A673 (cell line): ENCODE results near the gene RSPH3. TPM values are rescaled to one million over a fixed set of nuclear protein-coding genes. Genes with fewer than 3 reads are reported as not detected.
A peak's percentile ranks its signal among the peaks of the same experiment; 100 is the strongest.

Experiments
- BruUV-seq: library from RNA; stranded (reverse); fragments of 400-500 nt; replicated peaks from 2 replicates; lab custom pipeline; 2021; lab: Mats Ljungman, UMichigan
- CTCF ChIA-PET: fragments of 300-600 bp; sonication (Branson Sonifier 250); formaldehyde crosslinking; loops from one replicate; lab custom pipeline; 2022; ENCODE audit warnings: antibody characterized with exemption; lab: Charles Lee
- POLR2A ChIA-PET: fragments of 300-600 bp; sonication (Branson Sonifier 250); formaldehyde crosslinking; loops from one replicate; lab custom pipeline; 2022; ENCODE audit warnings: antibody characterized with exemption; ENCODE audit not compliant: low non-redundant PET; lab: Charles Lee
- DNase-seq: peaks from one replicate; pipeline ENCODE4 v3.0.0-alpha.2; 2015; ENCODE audit warnings: low spot score
- H3K27ac ChIP-seq: fragments of 200-600 bp; sonication (generic); 2 replicates; pipeline ENCODE4 v1.5.1; 2016; ENCODE audit warnings: mixed run types, low read depth, mild to moderate bottlenecking, mixed read lengths, antibody characterized with exemption, low read length; ENCODE audit not compliant: poor library complexity, severe bottlenecking
- H3K27me3 ChIP-seq: fragments of 200-600 bp; sonication (generic); replicated peaks from 2 replicates; pipeline ENCODE4 v1.6.1; 2017; ENCODE audit warnings: mixed run types, low read depth, mild to moderate bottlenecking, mixed read lengths, antibody characterized with exemption, low read length; ENCODE audit not compliant: insufficient read depth, poor library complexity
- H3K36me3 ChIP-seq: fragments of 200-600 bp; sonication (generic); 2 replicates; pipeline ENCODE4 v1.6.1; 2016; ENCODE audit warnings: mixed run types, mild to moderate bottlenecking, mixed read lengths, antibody characterized with exemption, low read length; ENCODE audit not compliant: insufficient read depth, poor library complexity, severe bottlenecking
- H3K4me1 ChIP-seq: fragments of 200-600 bp; sonication (generic); 2 replicates; pipeline ENCODE4 v1.6.1; 2017; ENCODE audit warnings: mixed run types, mild to moderate bottlenecking, mixed read lengths, antibody characterized with exemption, low read length; ENCODE audit not compliant: insufficient read depth, poor library complexity, severe bottlenecking
- H3K4me3 ChIP-seq: fragments of 200-600 bp; sonication (generic); 2 replicates; pipeline ENCODE4 v1.5.1; 2016; ENCODE audit warnings: low read depth, mixed run types, mild to moderate bottlenecking, mixed read lengths, low read length; ENCODE audit not compliant: poor library complexity, severe bottlenecking
- H3K9me3 ChIP-seq: fragments of 200-600 bp; sonication (generic); 2 replicates; pipeline ENCODE4 v1.6.1; 2016; ENCODE audit warnings: mixed run types, low read depth, mild to moderate bottlenecking, mixed read lengths, antibody characterized with exemption, low read length; ENCODE audit not compliant: poor library complexity, severe bottlenecking
- EZH2 ChIP-seq: fragments of 200-600 bp; sonication (generic); IDR thresholded peaks from 2 replicates; pipeline ENCODE4 v1.6.1; 2017; ENCODE audit warnings: borderline replicate concordance, low read depth, mild to moderate bottlenecking, mixed read lengths, antibody characterized with exemption, low read length; ENCODE audit not compliant: poor library complexity, severe bottlenecking
- intact Hi-C: fragments of 100-400 bp; cut with micrococcal nuclease; formaldehyde crosslinking; loops from one replicate; pipeline ENCODE4 v1.10.0; 2022; ENCODE audit not compliant: unreplicated experiment
- total RNA-seq: library from RNA; stranded (reverse); gene quantifications from 2 replicates; pipeline ENCODE4 v1.2.3, GENCODE V29; 2021
- TF ChIP-seq, protein P1 (sequence below): fragments of 300-800, 200-600 bp; sonication (generic); conservative IDR thresholded peaks from 2 replicates; pipeline ENCODE4 v1.5.1; 2017; ENCODE audit warnings: low read depth, mild to moderate bottlenecking, antibody characterized with exemption, low read length, moderate library complexity, mixed read lengths

RSPH3 gene
- total RNA-seq, 1 experiment from 2014 or later: 4.0 TPM

- POLR2A ChIA-PET: no interaction called here
- Histone ChIP-seq H3K27ac (no peak overlapping the region), H3K36me3 (no peaks in the 10 kb centered on the region), H3K9me3 (no peaks in the 10 kb centered on the region), H3K4me1 (peaks cover 21% of the 10 kb centered on the region), H3K27me3 (no peaks in the 10 kb centered on the region), H3K4me3 (no peak overlapping the region)
- CTCF ChIA-PET: no interaction called here
- no peak for DNase-seq
- no TSS peak for BruUV-seq
- no peak for TF ChIP-seq EZH2
- TF ChIP-seq, protein P1, sequence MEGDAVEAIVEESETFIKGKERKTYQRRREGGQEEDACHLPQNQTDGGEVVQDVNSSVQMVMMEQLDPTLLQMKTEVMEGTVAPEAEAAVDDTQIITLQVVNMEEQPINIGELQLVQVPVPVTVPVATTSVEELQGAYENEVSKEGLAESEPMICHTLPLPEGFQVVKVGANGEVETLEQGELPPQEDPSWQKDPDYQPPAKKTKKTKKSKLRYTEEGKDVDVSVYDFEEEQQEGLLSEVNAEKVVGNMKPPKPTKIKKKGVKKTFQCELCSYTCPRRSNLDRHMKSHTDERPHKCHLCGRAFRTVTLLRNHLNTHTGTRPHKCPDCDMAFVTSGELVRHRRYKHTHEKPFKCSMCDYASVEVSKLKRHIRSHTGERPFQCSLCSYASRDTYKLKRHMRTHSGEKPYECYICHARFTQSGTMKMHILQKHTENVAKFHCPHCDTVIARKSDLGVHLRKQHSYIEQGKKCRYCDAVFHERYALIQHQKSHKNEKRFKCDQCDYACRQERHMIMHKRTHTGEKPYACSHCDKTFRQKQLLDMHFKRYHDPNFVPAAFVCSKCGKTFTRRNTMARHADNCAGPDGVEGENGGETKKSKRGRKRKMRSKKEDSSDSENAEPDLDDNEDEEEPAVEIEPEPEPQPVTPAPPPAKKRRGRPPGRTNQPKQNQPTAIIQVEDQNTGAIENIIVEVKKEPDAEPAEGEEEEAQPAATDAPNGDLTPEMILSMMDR: no peak
- intact Hi-C loops: no loop called here
These were observed 4.6 kb upstream of the RSPH3 start for GRCh38 chr6:159004592-159004991.

GRCh38 chr6:159002432-159003155 lies 2.6 kb upstream of the RSPH3 start:
- intact Hi-C loops: no loop called here
- H3K36me3 ChIP-seq: no peaks in the 10 kb centered on the region
- no peak for DNase-seq
- BruUV-seq: no TSS peak
- H3K4me1 ChIP-seq: peaks cover 17% of the 10 kb centered on the region
- ChIA-PET CTCF (interaction anchor here (0.6 kb wide), 1 partner anchor 102 kb away, joined by 3 read pairs; no protein-coding TSS in a partner anchor), POLR2A (no interaction called here)
- no peak overlapping the region for H3K27ac ChIP-seq
- no peak overlapping the region for H3K4me3 ChIP-seq
- TF ChIP-seq, protein P1: no peak
- TF ChIP-seq EZH2: no peak
- no peaks in the 10 kb centered on the region for H3K9me3 ChIP-seq
- no peaks in the 10 kb centered on the region for H3K27me3 ChIP-seq

DNA sequence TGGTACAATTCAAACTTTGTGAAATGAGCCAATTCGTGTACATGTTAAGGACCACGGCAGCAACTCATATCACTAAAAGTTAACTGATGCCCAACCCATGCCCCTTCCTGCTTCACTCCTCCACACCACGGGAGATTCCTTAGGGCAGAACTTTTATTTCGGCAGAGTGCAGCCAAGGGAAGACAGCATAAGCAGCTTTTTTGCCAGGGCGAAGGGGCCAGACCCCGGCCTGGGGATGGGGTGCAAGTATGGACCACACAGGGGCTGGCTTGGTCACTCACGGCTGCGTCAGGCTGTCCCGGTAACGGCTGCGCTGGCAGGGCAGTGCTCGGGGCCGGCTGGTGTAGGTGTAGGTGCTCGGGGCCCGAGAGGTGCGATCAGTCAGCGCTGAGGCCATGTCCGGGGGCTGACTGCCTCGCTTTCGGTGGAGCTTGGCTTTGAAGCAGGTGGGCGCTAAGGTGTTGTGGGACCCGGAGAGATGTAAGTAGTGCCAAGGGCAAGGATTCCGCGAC lies 792 bp downstream of the RSPH3 start:
- no peaks in the 10 kb centered on the region for H3K9me3 ChIP-seq
- TF ChIP-seq, protein P1: no peak
- no peak for TF ChIP-seq EZH2
- peak overlapping the region; percentile 26 for H3K27ac ChIP-seq
- peaks cover 17% of the 10 kb centered on the region for H3K4me1 ChIP-seq
- POLR2A ChIA-PET: no interaction called here
- intact Hi-C loops: no loop called here
- CTCF ChIA-PET: no interaction called here
- no peaks in the 10 kb centered on the region for H3K27me3 ChIP-seq
- no peaks in the 10 kb centered on the region for H3K36me3 ChIP-seq
- TSS peak; percentile 35 for BruUV-seq
- peak overlapping the region; percentile 70 for H3K4me3 ChIP-seq
- DNase-seq: peak; percentile 31
